ENCODE results near the gene FBXL15. TPM values are rescaled to one million over a fixed set of nuclear protein-coding genes. Genes with fewer than 3 reads are reported as not detected.

The FBXL15 gene
- total and polyA plus RNA-seq, 2 of the 13 experiments (the other 11 are each of a cell fraction or from before 2014, with no cell fraction given) = 4.3 to 8.3 TPM

DNA sequence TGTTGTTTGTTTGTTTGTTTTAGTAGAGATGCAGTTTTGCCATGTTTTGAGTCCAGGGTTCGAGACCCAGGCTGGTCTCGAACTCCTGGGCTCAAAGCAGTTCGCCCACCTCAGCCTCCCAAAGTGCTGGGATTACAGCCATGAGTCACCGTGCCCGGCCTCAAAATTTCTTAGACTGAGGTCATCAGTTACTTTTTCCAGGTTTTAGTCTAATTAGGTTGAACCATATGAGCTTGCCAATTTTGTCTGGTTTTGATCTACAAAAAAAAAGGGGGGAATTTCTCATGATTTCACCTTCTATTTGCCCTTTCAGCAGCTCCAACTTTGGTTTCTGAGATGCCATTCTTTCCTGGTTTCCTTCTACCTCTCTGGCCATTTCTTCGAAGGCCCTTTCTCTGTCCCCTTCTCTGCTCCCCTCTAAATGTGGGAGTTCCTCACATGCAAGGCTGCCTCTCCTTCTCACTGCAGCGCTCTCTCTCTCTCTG is 6.2 kb downstream of the FBXL15 start:
- in situ Hi-C loops (cut with HindIII; ENCODE audit: extremely low pct_ligation_motif_present, low pct_unique_long_range_greater_than_20kb) (no loop called here), intact Hi-C loops (cut with micrococcal nuclease; ENCODE audit: unreplicated experiment) (no loop called here)
- no peak for DNase-seq (ENCODE audit: low spot score)
- Histone ChIP-seq H3K79me2 (ENCODE audit: insufficient read depth, low read length) (peaks cover 1% of the 10 kb centered on the region), H3K36me3 (replicated peaks in 1 of 2; ENCODE audit: control insufficient read depth in 1 of 2, insufficient read depth in 2 of 2, low read length in 2 of 2) (peaks cover 1 to 14% of the 10 kb centered on the region in 2 experiments; a peak in 3 of 5 replicates), H3K4me2 (ENCODE audit: low read depth, low read length) (no peak overlapping the region), H2AFZ (ENCODE audit: low read length) (no peak overlapping the region), H4K20me1 (ENCODE audit: insufficient read depth, low read length) (no peaks in the 10 kb centered on the region), H3K4me3 (replicated peaks in 1 of 3; ENCODE audit: insufficient read depth in 1 of 3, low read depth in 2 of 3, low read length in 3 of 3) (no peak overlapping the region), H3K4me1 (ENCODE audit: insufficient read depth, low read length) (peaks cover 25% of the 10 kb centered on the region), H3K9ac (ENCODE audit: insufficient read depth, low read depth, low read length) (no peak overlapping the region), H3K27me3 (ENCODE audit: control insufficient read depth in 1 of 2, insufficient read depth in 2 of 2, low read length in 2 of 2) (no peaks in the 10 kb centered on the region; a peak in 1 of 5 replicates), H3K9me3 (ENCODE audit: low read length) (no peaks in the 10 kb centered on the region), H3K27ac (ENCODE audit: extremely low read length, insufficient read depth, low read length) (no peak overlapping the region)
- 91% methylated on average over 7 of the region's 7 CpGs for WGBS (ENCODE audit: low lambda C conversion rate)
- CTCF ChIA-PET (ENCODE audit: low intra/inter-chr PET ratio, low total read pairs) = no interaction called here
- POLR2A ChIA-PET = no interaction called here
- BruUV-seq (replicated peaks) = no TSS peak
- FAIRE-seq = no peak
- ATAC-seq = no peak
- TF ChIP-seq FLYWCH1 (CRISPR knock-in tag; IDR thresholded peaks at IDR 0.05) (no peak), ELF4 (CRISPR knock-in tag; IDR thresholded peaks at IDR 0.05; ENCODE audit: borderline replicate concordance) (no peak), SATB2 (CRISPR knock-in tag; IDR thresholded peaks at IDR 0.05) (no peak), AGO1 (IDR thresholded peaks at IDR 0.05; ENCODE audit: low read depth, low read length, poor library complexity, severe bottlenecking) (no peak), ZNF724P (CRISPR knock-in tag; IDR thresholded peaks at IDR 0.05; ENCODE audit: borderline replicate concordance) (no peak), MXD3 (CRISPR knock-in tag; IDR thresholded peaks at IDR 0.05) (no peak), ATF6 (CRISPR knock-in tag; conservative IDR thresholded peaks at IDR 0.05) (no peak), AKNA (CRISPR knock-in tag; IDR thresholded peaks at IDR 0.05; ENCODE audit: borderline replicate concordance) (no peak), ZNF44 (CRISPR knock-in tag; IDR thresholded peaks at IDR 0.05) (no peak), MTA3 (CRISPR knock-in tag; IDR thresholded peaks at IDR 0.05) (no peak)
- TF ChIP-seq, protein P1, sequence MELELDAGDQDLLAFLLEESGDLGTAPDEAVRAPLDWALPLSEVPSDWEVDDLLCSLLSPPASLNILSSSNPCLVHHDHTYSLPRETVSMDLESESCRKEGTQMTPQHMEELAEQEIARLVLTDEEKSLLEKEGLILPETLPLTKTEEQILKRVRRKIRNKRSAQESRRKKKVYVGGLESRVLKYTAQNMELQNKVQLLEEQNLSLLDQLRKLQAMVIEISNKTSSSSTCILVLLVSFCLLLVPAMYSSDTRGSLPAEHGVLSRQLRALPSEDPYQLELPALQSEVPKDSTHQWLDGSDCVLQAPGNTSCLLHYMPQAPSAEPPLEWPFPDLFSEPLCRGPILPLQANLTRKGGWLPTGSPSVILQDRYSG (CRISPR knock-in tag; IDR thresholded peaks at IDR 0.05) = no peak
- TF ChIP-seq, protein P2, sequence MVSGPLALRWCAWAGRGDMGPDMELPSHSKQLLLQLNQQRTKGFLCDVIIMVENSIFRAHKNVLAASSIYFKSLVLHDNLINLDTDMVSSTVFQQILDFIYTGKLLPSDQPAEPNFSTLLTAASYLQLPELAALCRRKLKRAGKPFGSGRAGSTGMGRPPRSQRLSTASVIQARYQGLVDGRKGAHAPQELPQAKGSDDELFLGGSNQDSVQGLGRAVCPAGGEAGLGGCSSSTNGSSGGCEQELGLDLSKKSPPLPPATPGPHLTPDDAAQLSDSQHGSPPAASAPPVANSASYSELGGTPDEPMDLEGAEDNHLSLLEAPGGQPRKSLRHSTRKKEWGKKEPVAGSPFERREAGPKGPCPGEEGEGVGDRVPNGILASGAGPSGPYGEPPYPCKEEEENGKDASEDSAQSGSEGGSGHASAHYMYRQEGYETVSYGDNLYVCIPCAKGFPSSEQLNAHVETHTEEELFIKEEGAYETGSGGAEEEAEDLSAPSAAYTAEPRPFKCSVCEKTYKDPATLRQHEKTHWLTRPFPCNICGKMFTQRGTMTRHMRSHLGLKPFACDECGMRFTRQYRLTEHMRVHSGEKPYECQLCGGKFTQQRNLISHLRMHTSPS (CRISPR knock-in tag; IDR thresholded peaks at IDR 0.05; ENCODE audit: low read depth) = no peak
- TF ChIP-seq, protein P3, sequence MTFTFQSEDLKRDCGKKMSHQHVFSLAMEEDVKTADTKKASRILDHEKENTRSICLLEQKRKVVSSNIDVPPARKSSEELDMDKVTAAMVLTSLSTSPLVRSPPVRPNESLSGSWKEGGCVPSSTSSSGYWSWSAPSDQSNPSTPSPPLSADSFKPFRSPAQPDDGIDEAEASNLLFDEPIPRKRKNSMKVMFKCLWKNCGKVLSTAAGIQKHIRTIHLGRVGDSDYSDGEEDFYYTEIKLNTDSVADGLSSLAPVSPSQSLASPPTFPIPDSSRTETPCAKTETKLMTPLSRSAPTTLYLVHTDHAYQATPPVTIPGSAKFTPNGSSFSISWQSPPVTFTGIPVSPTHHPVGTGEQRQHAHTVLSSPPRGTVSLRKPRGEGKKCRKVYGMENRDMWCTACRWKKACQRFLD (CRISPR knock-in tag; IDR thresholded peaks at IDR 0.05; ENCODE audit: borderline replicate concordance) = no peak

Measured in HepG2 (cell line).